HepG2 (cell line): Measurements from ENCODE around the gene ZPR1. TPM values are rescaled to one million over a fixed set of nuclear protein-coding genes. Genes with fewer than 3 reads are reported as not detected.

Source experiments
- ATF1 ChIP-seq: IDR thresholded peaks from 2 replicates; pipeline ENCODE4 v1.6.1; 2016; ENCODE audit warnings: mild to moderate bottlenecking, control low read depth
- CREB1 ChIP-seq, 2 experiments: fragments of 450-650 bp in 1 of 2; IDR thresholded peaks; 2 replicates each; pipeline ENCODE4 v1.6.1; 2016 to 2017; ENCODE audit warnings: control low read depth in 1 of 2, mild to moderate bottlenecking in 1 of 2, missing compliant biosample characterization in 1 of 2, missing genetic modification characterization in 1 of 2
- DNMT1 ChIP-seq: sonication (generic); formaldehyde crosslinking; IDR thresholded peaks from 2 replicates; pipeline ENCODE4 v1.5.1; 2020; ENCODE audit warnings: mild to moderate bottlenecking, missing genetic modification reagents
- IRX3 ChIP-seq: sonication (generic); formaldehyde crosslinking; IDR thresholded peaks from 2 replicates; pipeline ENCODE4 v1.8.1; 2023; ENCODE audit warnings: mild to moderate bottlenecking, low read depth, missing genetic modification reagents, borderline replicate concordance
- MIXL1 ChIP-seq: IDR thresholded peaks from 2 replicates; pipeline ENCODE4 v1.6.1; 2016
- PTBP1 ChIP-seq: fragments of 200-400 bp; formaldehyde crosslinking; IDR thresholded peaks from 2 replicates; pipeline ENCODE4 v1.6.1; 2018; ENCODE audit warnings: low read length, low read depth; ENCODE audit not compliant: poor library complexity, severe bottlenecking
- RNF2 ChIP-seq: fragments of 450-650 bp; conservative IDR thresholded peaks from 2 replicates; pipeline ENCODE4 v1.6.1; 2016; ENCODE audit warnings: low read depth
- RORA ChIP-seq: sonication (generic); formaldehyde crosslinking; IDR thresholded peaks from 2 replicates; pipeline ENCODE4 v1.5.0; 2020; ENCODE audit warnings: mild to moderate bottlenecking, missing genetic modification reagents, moderate library complexity
- SALL2 ChIP-seq: sonication (generic); formaldehyde crosslinking; IDR thresholded peaks from 2 replicates; pipeline ENCODE4 v1.8.1; 2023; ENCODE audit warnings: mild to moderate bottlenecking, missing genetic modification reagents, inconsistent platforms
- SIX4 ChIP-seq: sonication (generic); formaldehyde crosslinking; IDR thresholded peaks from 2 replicates; pipeline ENCODE4 v1.4.0; 2020; ENCODE audit warnings: missing genetic modification reagents
- TFDP1 ChIP-seq: IDR thresholded peaks from 2 replicates; pipeline ENCODE4 v1.6.1; 2016; ENCODE audit warnings: missing compliant biosample characterization, missing genetic modification reagents, borderline replicate concordance
- USF2 ChIP-seq, 2 experiments: sonication (generic) in 1 of 2; formaldehyde crosslinking in 1 of 2; IDR thresholded peaks; 2 replicates each; pipeline versions ENCODE4 v1.5.1 to v1.6.1; 2011 to 2020; ENCODE audit warnings: borderline replicate concordance in 1 of 2, low read depth in 1 of 2, low read length in 1 of 2, mild to moderate bottlenecking in 1 of 2, missing genetic modification reagents in 1 of 2, moderate library complexity in 1 of 2
- ZNF230 ChIP-seq: sonication (generic); formaldehyde crosslinking; IDR thresholded peaks from 2 replicates; pipeline ENCODE4 v1.4.0; 2020; ENCODE audit warnings: mild to moderate bottlenecking, missing genetic modification reagents
- ZNF235 ChIP-seq: sonication (generic); formaldehyde crosslinking; IDR thresholded peaks from 2 replicates; pipeline ENCODE4 v1.8.1; 2023; ENCODE audit warnings: mild to moderate bottlenecking, missing genetic modification reagents, borderline replicate concordance
- ZNF256 ChIP-seq: sonication (generic); formaldehyde crosslinking; conservative IDR thresholded peaks from 2 replicates; pipeline ENCODE4 v1.4.0; 2020; ENCODE audit warnings: missing genetic modification reagents
- ZNF766 ChIP-seq: sonication (generic); formaldehyde crosslinking; IDR thresholded peaks from 2 replicates; pipeline ENCODE4 v1.5.0; 2020; ENCODE audit warnings: missing genetic modification reagents, borderline replicate concordance
- ZSCAN25 ChIP-seq: sonication (generic); formaldehyde crosslinking; IDR thresholded peaks from 2 replicates; pipeline ENCODE4 v1.8.0; 2022; ENCODE audit warnings: mild to moderate bottlenecking, missing genetic modification reagents
- ZSCAN29 ChIP-seq: sonication (generic); formaldehyde crosslinking; conservative IDR thresholded peaks from 2 replicates; pipeline ENCODE4 v1.4.0; 2020; ENCODE audit warnings: mild to moderate bottlenecking, missing genetic modification reagents
- polyA plus RNA-seq, 8 experiments: library from polyadenylated mRNA; depleted of rRNA in 3 of 8; stranded (reverse) in 7 of 8; unstranded in 1 of 8; fragments of >200 nt; fragmentation: Illumina TruSeq in 4 of 8; extraction: Trizol in 4 of 8; gene quantifications; 2 replicates each; pipeline versions ENCODE4 v1.2.1 to v1.2.3, GENCODE V29; 2011 to 2016; ENCODE audit warnings: low read depth in 4 of 8, missing spikeins in 1 of 8, mixed read lengths in 1 of 8; ENCODE audit not compliant: insufficient read depth in 1 of 8
- total RNA-seq, 5 experiments: library from RNA; depleted of rRNA; stranded (reverse); fragments of >200 nt; fragmentation: Illumina TruSeq; extraction: Trizol; gene quantifications; 2 replicates each; pipeline ENCODE4 v1.2.3, GENCODE V29; 2016; ENCODE audit warnings: low read depth in 1 of 5
- TF ChIP-seq, protein P1 (sequence below): sonication (generic); formaldehyde crosslinking; IDR thresholded peaks from 2 replicates; pipeline ENCODE4 v1.4.0; 2020; ENCODE audit warnings: mild to moderate bottlenecking, low read depth, missing genetic modification reagents
- TF ChIP-seq, protein P2 (sequence below): sonication (generic); formaldehyde crosslinking; IDR thresholded peaks from 2 replicates; pipeline ENCODE4 v1.9.0; 2021; ENCODE audit warnings: missing genetic modification reagents, borderline replicate concordance

ZPR1 gene
- total and polyA plus RNA-seq, 2 of the 13 experiments (the other 11 are each of a cell fraction or from before 2014, with no cell fraction given) = 40.0 to 79.3 TPM

DNA sequence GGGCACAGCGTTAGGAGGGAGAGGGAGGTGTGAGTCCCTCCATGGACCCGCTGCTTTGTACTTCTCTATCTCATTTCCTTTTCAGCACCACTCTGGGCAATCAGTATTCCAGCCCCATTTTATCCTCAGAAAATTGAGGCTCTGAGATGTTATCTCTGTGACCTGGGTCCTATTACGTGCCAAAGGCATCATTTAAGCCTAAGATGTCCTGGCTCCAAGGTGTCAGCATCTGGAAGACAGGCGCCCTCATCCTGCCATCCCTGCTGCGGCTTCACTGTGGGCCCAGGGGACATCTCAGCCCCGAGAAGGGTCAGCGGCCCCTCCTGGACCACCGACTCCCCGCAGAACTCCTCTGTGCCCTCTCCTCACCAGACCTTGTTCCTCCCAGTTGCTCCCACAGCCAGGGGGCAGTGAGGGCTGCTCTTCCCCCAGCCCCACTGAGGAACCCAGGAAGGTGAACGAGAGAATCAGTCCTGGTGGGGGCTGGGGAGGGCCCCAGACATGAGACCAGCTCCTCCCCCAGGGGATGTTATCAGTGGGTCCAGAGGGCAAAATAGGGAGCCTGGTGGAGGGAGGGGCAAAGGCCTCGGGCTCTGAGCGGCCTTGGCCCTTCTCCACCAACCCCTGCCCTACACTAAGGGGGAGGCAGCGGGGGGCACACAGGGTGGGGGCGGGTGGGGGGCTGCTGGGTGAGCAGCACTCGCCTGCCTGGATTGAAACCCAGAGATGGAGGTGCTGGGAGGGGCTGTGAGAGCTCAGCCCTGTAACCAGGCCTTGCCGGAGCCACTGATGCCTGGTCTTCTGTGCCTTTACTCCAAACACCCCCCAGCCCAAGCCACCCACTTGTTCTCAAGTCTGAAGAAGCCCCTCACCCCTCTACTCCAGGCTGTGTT, 41.1 kb upstream of the ZPR1 start (continued):
- TF ChIP-seq, protein P1, sequence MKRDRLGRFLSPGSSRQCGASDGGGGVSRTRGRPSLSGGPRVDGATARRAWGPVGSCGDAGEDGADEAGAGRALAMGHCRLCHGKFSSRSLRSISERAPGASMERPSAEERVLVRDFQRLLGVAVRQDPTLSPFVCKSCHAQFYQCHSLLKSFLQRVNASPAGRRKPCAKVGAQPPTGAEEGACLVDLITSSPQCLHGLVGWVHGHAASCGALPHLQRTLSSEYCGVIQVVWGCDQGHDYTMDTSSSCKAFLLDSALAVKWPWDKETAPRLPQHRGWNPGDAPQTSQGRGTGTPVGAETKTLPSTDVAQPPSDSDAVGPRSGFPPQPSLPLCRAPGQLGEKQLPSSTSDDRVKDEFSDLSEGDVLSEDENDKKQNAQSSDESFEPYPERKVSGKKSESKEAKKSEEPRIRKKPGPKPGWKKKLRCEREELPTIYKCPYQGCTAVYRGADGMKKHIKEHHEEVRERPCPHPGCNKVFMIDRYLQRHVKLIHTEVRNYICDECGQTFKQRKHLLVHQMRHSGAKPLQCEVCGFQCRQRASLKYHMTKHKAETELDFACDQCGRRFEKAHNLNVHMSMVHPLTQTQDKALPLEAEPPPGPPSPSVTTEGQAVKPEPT (CRISPR knock-in tag) = 0 out of 2 replicates have a peak, but pooled peaks have one; percentile 47
- TF ChIP-seq RORA (CRISPR knock-in tag) (no peak), ZNF230 (no peak), ZNF235 (0 out of 2 replicates have a peak, but pooled peaks have one; percentile 5), USF2 (IDR thresholded peaks at IDR 0.05; ENCODE audit: low read depth, low read length) (no peak), USF2 (CRISPR knock-in tag; IDR thresholded peaks at IDR 0.05; ENCODE audit: borderline replicate concordance) (0 out of 2 replicates have a peak, but pooled peaks have one; percentile 10), ATF1 (CRISPR knock-in tag) (0 out of 2 replicates have a peak, but pooled peaks have one; percentile 24), RNF2 (no peak), CREB1 (IDR thresholded peaks at IDR 0.05) (no peak), CREB1 (CRISPR knock-in tag; IDR thresholded peaks at IDR 0.05) (no peak), ZNF766 (CRISPR knock-in tag) (no peak), MIXL1 (CRISPR knock-in tag) (peak; percentile 62), PTBP1 (no peak), ZSCAN29 (CRISPR knock-in tag) (no peak), DNMT1 (no peak), ZSCAN25 (peak; percentile 98), SIX4 (peak; percentile 71), SALL2 (CRISPR knock-in tag) (peak; percentile 29; the same call in 1 of the 2 replicates), TFDP1 (0 out of 2 replicates have a peak, but pooled peaks have one; percentile 35), IRX3 (CRISPR knock-in tag) (no peak), ZNF256 (no peak)
- TF ChIP-seq, protein P2, sequence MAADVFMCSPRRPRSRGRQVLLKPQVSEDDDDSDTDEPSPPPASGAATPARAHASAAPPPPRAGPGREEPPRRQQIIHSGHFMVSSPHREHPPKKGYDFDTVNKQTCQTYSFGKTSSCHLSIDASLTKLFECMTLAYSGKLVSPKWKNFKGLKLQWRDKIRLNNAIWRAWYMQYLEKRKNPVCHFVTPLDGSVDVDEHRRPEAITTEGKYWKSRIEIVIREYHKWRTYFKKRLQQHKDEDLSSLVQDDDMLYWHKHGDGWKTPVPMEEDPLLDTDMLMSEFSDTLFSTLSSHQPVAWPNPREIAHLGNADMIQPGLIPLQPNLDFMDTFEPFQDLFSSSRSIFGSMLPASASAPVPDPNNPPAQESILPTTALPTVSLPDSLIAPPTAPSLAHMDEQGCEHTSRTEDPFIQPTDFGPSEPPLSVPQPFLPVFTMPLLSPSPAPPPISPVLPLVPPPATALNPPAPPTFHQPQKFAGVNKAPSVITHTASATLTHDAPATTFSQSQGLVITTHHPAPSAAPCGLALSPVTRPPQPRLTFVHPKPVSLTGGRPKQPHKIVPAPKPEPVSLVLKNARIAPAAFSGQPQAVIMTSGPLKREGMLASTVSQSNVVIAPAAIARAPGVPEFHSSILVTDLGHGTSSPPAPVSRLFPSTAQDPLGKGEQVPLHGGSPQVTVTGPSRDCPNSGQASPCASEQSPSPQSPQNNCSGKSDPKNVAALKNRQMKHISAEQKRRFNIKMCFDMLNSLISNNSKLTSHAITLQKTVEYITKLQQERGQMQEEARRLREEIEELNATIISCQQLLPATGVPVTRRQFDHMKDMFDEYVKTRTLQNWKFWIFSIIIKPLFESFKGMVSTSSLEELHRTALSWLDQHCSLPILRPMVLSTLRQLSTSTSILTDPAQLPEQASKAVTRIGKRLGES (CRISPR knock-in tag) = peak; percentile 64; the same call in 1 of the 2 replicates
